ENCODE data around the gene TRIM44.

GRCh38 chr11:35683728-35684339 is 21.3 kb downstream of the TRIM44 start:
- TF ChIP-seq POLR2A (IDR thresholded peaks at IDR 0.05) = no peak
- no peak for TF ChIP-seq CTCF (IDR thresholded peaks at IDR 0.05)

Data from testis (tissue), 2 donors.